ENCODE results near the gene TIA1. TPM values are rescaled to one million over a fixed set of nuclear protein-coding genes. Genes with fewer than 3 reads are reported as not detected.
A peak's percentile ranks its signal among the peaks of the same experiment; 100 is the strongest.

Gene TIA1
- total and polyA plus RNA-seq, 9 donors: 89.0 to 143 (median 115) TPM

GRCh38 chr2:70258532-70258875 is 10.1 kb upstream of the TIA1 start:
- no peaks in the 10 kb centered on the region for H3K27me3 ChIP-seq
- peaks cover 11% of the 10 kb centered on the region for H3K4me1 ChIP-seq (ENCODE audit: insufficient read depth)
- TF ChIP-seq CTCF (IDR thresholded peaks at IDR 0.05) (no peak), POLR2A (IDR thresholded peaks at IDR 0.05) (no peak), EP300 (IDR thresholded peaks at IDR 0.05) (no peak)
- peak overlapping the region; percentile 97 for H3K4me3 ChIP-seq
- H3K36me3 ChIP-seq: no peaks in the 10 kb centered on the region
- intact Hi-C loops (cut with DNase I): no loop called here
- DNase-seq: peak; percentile 74 to 89 (median 78)
- no peaks in the 10 kb centered on the region for H3K9me3 ChIP-seq
- peak overlapping the region; percentile 60 to 77 for H3K27ac ChIP-seq
- WGBS, 3 donors: 0 to 2% (median 0%) methylated on average over 10 to 12 of the region's 12 CpGs

- WGBS, 3 donors: 87 to 91% (median 90%) methylated on average over 8 of the region's 8 CpGs
- Histone ChIP-seq H3K4me3 (no peak overlapping the region), H3K9me3 (no peaks in the 10 kb centered on the region), H3K27ac (no peak overlapping the region), H3K36me3 (no peaks in the 10 kb centered on the region), H3K4me1 (ENCODE audit: insufficient read depth) (peaks cover 10% of the 10 kb centered on the region), H3K27me3 (no peaks in the 10 kb centered on the region)
- DNase-seq: no peak
- no peak for TF ChIP-seq CTCF (IDR thresholded peaks at IDR 0.05)
- TF ChIP-seq EP300 (IDR thresholded peaks at IDR 0.05): no peak
- no peak for TF ChIP-seq POLR2A (IDR thresholded peaks at IDR 0.05)
- intact Hi-C loops (cut with DNase I): no loop called here
These were observed 7.3 kb upstream of the TIA1 start for GRCh38 chr2:70255637-70256314.

- DNase-seq: no peak
- peaks cover 5% of the 10 kb centered on the region for H3K4me1 ChIP-seq (ENCODE audit: insufficient read depth)
- no peaks in the 10 kb centered on the region for H3K36me3 ChIP-seq
- no peak overlapping the region for H3K27ac ChIP-seq
- no peak overlapping the region for H3K4me3 ChIP-seq
- no peaks in the 10 kb centered on the region for H3K9me3 ChIP-seq
- intact Hi-C loops (cut with DNase I): no loop called here
- WGBS, 3 donors: 71 to 79% (median 72%) methylated on average over 16 of the region's 16 CpGs
- no peak for TF ChIP-seq POLR2A (IDR thresholded peaks at IDR 0.05)
- TF ChIP-seq CTCF (IDR thresholded peaks at IDR 0.05): no peak
- no peak for TF ChIP-seq EP300 (IDR thresholded peaks at IDR 0.05)
- no peaks in the 10 kb centered on the region for H3K27me3 ChIP-seq
These were observed 2.0 kb upstream of the TIA1 start for GRCh38 chr2:70250434-70250833.

GRCh38 chr2:70247364-70248180 is 856 bp downstream of the TIA1 start:
- intact Hi-C loops (cut with DNase I): loop anchor here in 1 of 4 donors (5.0 kb wide), 2 partner anchors 55 to 105 kb away; partner anchors contain the start of gene C2orf42
- H3K27me3 ChIP-seq: no peaks in the 10 kb centered on the region
- H3K36me3 ChIP-seq: no peaks in the 10 kb centered on the region
- no peak for TF ChIP-seq POLR2A (IDR thresholded peaks at IDR 0.05)
- TF ChIP-seq CTCF (IDR thresholded peaks at IDR 0.05): no peak
- no peak for TF ChIP-seq EP300 (IDR thresholded peaks at IDR 0.05)
- peak overlapping the region; percentile 90 for H3K4me3 ChIP-seq
- H3K9me3 ChIP-seq: no peaks in the 10 kb centered on the region
- peak overlapping the region; percentile 96 to 97 for H3K27ac ChIP-seq
- H3K4me1 ChIP-seq (ENCODE audit: insufficient read depth): peaks cover 12% of the 10 kb centered on the region
- 0% methylated on average over 20 of the region's 20 CpGs for WGBS, 3 donors
- no peak for DNase-seq

All from ovary (tissue), 9 donors.